Superior temporal gyrus (tissue), 1 donor: ENCODE measurements around the gene AMPD1.

ENCODE experiments used
- DNase-seq: peaks from one replicate; pipeline ENCODE4 v3.0.0-alpha.2; 2016; ENCODE audit errors: extremely low spot score

Gene AMPD1

GRCh38 chr1:114695430-114696058 is at the start of gene AMPD1:
Gene AMPD1 (minus strand): TSS chr1:114695546. CDS start chr1:114695471, 75 bp downstream.
- no peak for DNase-seq

- no peak for DNase-seq
Observed at GRCh38 chr1:114741963-114742746, 46.8 kb upstream of the AMPD1 start.

DNA sequence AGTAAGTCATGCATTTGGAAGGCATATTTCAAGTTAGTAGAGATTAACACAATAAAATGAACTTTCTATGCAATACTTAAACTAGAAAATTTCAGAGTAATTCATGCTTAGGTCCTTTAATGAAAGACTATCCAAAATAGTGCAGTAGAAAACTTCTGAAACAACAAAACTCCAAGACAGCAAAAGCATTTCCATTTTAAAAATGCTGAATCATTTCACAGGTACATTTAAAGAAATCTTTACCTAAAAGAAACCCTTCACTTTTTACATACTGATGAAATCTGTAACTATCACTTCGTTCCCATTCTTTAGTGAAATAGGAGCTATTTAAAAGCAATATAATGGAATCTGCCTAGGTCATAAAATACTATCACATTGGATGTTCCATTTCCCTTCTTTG is 45.0 kb upstream of the AMPD1 start:
- no peak for DNase-seq

- no peak for DNase-seq
Observed at GRCh38 chr1:114737314-114737849, 42.0 kb upstream of the AMPD1 start.

DNA sequence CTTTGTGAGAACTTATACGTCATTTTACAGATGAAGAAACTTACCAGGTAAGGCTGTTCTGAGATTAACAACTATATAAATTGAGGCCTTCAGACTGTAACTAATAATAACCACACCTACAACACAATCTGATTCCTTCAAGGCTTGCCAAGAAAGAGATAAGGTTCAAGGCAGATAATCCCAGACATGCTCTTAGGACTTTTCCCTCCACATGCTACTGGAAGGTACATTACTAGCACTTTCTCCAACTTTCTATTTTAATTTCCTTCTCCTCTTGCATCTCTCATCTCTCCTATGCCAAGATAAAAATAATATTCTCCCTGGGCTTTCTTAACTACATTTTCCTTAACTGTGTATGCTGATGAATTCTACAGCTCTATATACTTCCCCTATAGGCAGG is 40.1 kb upstream of the AMPD1 start:
- no peak for DNase-seq

DNA sequence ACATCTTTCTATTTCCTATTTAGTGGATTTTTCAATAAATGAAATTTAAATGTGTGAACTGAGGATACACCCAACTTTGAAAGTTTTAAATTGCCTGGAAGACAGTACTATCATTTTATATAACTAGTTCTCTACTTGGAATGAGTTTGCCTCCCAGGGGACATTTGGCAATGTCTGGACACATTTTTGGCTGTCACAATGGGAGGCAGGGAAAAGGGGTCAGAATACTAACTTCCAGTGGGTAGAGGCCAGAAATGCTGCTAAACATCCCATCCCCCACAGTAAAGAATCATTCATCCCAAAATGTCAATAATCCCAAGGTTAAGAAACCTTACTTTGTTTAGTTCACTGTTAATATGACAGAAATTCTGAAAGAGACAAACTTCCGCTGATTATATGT is 34.4 kb upstream of the AMPD1 start:
- DNase-seq = no peak

- no peak for DNase-seq
Observed at GRCh38 chr1:114728553-114728952, 33.2 kb upstream of the AMPD1 start.

GRCh38 chr1:114725230-114725629 is 29.9 kb upstream of the AMPD1 start:
- DNase-seq = no peak

DNA sequence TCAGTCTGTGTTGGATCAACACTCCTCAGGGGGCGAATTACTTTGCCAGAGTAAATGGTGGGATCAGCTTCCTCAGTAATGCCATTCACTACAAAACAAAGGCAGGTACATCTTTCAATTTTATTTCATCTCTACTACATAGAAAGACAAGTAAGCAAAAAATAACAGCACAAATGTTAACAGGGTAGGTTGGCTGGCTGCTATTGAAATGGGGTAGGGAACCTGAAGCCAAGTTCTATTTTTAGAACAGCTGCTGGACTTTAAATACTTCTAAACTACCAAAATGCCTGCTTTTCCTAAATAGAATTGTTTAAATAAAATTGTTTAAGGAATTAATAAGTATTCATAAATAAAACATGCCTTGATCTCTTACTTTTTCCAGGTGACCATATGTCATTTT is 28.6 kb upstream of the AMPD1 start:
- no peak for DNase-seq

DNA sequence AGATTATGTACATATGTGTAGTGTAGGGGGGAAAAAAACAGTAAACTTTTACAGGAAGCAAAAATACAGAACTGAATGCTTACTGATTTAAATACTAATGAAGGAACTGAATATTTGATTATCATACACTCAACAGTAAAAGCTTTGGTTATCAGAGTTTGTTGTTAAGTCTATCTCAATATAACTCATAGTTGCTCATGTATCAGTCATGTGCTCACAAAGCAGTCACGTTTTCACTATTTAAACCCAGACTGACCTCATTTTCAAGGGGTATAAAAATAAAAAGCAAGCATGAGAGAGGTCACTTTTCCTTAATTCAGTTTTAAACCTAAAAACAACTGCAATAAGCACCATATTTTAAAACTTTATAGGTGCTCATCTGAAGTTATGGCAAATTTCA is 28.1 kb upstream of the AMPD1 start:
- DNase-seq = no peak

DNA sequence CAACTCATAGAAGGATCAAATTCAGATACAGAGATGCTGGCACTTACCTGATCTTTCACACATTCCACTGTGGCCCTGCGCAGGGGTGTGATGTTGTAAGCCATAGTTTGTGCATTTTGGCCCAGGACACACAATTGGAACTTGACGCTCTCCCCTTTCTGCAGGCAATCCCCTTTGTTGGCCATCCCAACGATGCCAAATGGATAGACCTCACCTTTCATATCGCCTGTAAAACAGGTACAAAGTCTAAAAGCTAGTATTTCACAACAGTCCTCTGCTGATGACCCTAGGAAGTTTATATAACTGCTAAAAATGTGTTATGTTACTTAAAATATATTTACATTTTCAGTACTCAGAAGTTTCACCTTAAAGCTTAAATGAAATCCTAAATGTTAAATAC is 25.1 kb upstream of the AMPD1 start:
- DNase-seq = no peak

DNA sequence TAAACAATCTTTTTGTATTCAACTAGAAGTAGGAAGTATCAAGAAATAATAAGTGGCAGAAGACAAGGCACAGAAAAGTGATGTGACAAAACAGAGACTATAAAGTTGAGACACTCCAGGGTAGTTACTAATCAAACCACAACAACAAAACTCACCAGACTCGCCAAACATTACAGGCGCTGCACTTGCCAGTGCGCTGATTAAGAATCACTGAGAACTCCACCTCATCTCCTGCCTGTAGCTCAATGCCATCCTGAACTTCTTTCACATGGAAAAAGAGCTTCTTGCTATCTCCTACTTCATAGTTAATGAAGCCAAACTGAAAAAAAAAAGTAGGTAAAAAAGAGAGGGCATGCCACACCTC is 24.1 kb upstream of the AMPD1 start:
- DNase-seq = no peak

DNA sequence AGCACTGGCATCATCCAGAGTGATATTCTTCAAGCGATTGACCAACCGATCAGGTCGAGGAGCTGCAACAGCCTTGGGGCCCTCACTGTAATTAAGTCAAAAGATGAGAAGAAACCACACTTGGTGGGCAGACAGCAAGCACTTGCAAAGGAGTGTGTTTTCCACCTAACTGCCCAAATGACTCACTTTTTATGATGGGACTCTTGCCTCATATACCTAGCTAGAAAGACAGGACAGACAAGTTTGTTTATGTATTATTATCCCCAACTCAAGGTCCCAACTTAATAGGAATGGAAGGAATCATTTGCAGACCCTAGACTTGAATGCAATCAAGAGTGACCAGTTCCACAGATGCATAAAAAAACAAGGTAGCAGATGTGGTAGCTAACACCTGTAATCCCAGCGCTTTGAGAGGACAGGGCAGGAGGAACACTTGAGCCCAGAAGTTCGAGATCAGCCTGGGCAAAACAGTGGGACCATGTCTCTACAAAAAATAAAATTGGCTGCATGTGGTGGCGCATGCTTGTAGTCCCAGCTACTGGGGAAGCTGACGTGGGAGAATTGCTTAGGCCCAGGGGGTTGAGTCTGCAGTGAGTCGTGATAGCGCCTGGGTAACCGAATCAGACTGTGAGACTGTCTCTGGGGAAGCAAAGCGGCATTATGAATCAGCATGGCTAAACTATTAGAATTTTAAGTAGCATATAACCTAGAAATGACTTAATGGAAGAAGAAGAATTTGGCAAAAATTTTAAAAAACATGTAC is 23.5 kb upstream of the AMPD1 start:
- no peak for DNase-seq

- DNase-seq = peak; percentile 96
Observed at GRCh38 chr1:114716304-114717170, 21.2 kb upstream of the AMPD1 start, which contains the start of gene NRAS. Gene NRAS (minus strand): TSS chr1:114716771. CDS start chr1:114716160, 611 bp downstream.

GRCh38 chr1:114715952-114716303 is 20.6 kb upstream of the AMPD1 start:
- no peak for DNase-seq

GRCh38 chr1:114712977-114713376 is 17.6 kb upstream of the AMPD1 start:
- no peak for DNase-seq

DNA sequence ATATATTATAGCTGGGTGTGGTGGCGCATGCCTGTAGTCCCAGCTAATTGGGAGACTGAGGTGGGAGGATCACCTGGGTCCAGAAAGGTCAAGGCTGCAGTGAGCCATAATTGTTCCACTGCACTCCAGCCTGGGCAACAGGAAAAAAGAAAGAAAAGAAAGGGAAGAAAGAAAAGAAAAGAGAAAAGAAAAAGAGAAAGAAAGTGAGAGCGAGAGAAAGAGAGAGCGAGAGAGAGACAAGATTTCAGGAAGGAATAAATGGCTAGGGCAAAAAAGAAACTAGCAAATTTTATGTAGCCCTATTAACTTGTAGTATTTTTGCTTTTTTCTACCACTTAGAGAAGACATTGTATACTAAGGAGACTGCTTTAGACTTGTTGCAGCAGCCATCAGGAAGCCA is 15.0 kb upstream of the AMPD1 start:
- no peak for DNase-seq

GRCh38 chr1:114707604-114708003 is 12.3 kb upstream of the AMPD1 start:
- no peak for DNase-seq

- DNase-seq = no peak
Observed at GRCh38 chr1:114703242-114703641, 7.9 kb upstream of the AMPD1 start.

DNA sequence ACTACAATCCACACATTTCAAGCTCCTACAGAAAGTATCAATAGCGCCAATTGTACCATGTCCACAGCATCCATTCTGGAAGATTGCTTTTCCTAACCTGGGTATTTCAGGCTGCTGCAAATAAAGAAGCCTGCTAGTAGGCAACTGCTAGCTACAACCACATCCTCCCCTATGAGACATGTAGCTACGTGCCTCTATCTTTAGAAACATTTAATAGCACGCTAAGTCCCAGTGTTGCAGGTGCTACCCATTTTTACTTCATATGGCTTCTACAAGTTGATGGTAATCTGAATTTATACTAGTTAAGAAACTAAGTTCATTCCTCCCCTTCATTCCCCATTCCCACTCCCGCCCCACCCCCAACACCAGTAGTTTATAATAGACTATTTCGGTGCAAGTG is 7.4 kb upstream of the AMPD1 start:
- DNase-seq = no peak

DNA sequence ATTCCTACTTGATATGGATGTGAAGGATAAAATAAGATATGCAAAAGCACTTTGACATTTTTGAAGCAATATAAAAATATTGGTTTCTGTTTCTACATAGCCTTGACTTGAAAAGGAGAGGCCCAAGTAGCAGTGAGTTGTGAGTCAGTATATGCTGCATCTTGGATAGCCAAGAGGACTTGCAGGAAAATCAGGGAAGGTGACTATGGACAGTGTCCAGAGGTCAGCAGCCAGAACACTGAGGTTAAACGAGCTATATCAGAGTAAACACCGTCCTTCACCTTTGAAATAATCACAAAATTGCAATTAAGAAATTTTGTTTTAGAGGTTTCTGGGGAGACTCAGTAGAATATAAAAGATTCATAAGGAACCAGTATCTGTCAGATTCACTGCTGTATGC is 6.6 kb upstream of the AMPD1 start:
- no peak for DNase-seq
